ENCODE results near the gene CABLES1. TPM values are rescaled to one million over a fixed set of nuclear protein-coding genes. Genes with fewer than 3 reads are reported as not detected.
"Not testable (repeated sequence)": the region's sequence is repeated elsewhere in the genome, so short reads cannot be mapped to it uniquely, and the experiment has no call there.

CABLES1 gene, protein sequence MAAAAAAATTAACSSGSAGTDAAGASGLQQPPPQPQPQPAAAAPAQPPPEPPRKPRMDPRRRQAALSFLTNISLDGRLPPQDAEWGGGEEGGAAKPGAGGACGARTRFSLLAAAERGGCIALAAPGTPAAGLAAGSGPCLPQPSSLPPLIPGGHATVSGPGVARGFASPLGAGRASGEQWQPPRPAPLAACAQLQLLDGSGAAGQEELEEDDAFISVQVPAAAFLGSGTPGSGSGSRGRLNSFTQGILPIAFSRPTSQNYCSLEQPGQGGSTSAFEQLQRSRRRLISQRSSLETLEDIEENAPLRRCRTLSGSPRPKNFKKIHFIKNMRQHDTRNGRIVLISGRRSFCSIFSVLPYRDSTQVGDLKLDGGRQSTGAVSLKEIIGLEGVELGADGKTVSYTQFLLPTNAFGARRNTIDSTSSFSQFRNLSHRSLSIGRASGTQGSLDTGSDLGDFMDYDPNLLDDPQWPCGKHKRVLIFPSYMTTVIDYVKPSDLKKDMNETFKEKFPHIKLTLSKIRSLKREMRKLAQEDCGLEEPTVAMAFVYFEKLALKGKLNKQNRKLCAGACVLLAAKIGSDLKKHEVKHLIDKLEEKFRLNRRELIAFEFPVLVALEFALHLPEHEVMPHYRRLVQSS
- 10 to 100 TPM; 10.6 to 24.2 (median 23.7) TPM for polyA plus RNA-seq (ENCODE audit: insufficient read length in 4 of 4)

DNA sequence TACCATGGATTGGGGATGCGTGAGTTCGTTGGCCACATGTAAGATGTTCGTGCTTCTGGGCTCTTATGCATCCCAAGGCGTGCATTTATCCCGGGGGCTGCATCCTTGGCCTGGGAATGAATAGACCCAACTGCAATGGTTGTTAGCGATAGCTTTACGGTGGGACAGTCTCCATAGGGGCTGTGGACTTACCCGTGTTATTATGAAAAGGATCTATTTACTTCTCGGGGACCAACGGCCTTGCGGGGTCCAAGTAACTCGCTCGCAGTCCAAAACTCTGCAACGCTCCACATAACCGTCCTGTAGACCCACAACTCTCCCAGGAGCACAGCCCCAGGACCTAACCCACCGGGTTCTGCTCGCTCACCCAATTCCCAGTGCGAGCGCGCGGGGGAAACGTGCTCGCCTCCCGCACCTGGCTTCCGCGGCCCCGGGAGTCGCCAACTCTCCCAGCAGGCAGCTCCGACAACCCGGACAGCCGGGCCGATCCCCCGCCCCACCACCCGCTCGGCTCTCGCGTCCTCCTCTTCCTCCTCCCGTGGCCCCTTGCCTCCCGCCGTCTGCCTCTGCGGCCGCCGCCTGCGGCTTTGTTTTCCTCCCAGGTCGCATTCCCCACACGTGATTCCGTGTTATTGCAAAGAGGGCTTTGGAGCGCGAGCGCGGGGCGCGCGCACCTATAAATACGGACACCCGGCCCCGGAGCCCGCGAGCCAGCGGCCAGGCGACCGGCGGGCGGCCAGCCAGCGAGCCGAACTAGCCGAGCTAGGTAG, at the start of gene CABLES1:
Gene CABLES1 (plus strand): TSS at position 706 of the 770 bp plus-strand sequence. CDS start 278 bp downstream, outside the sequence.
- no peak for DNase-seq (ENCODE audit: low read depth in 4 of 4, low spot score in 3 of 4)

DNA sequence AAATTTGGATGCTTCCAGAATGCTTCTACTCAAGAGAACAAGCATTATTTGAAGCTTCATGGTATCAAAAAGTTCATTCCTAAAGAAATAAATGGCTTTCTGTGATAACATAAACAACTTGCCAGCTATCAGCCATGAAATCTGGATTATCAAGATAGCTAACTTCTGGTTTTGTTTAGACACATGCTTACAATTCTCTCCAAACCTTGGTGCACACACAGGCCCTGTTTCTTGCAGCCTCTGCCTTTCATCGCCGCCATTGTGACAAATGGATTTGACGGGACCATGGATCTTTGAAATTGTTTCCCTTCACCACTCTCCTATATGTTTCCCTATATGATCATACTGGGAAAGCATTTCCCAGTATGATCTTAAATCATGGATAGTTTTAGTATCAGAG, 47.9 kb upstream of the CABLES1 start:
- DNase-seq (ENCODE audit: low read depth in 4 of 4, low spot score in 3 of 4), result no peak

DNA sequence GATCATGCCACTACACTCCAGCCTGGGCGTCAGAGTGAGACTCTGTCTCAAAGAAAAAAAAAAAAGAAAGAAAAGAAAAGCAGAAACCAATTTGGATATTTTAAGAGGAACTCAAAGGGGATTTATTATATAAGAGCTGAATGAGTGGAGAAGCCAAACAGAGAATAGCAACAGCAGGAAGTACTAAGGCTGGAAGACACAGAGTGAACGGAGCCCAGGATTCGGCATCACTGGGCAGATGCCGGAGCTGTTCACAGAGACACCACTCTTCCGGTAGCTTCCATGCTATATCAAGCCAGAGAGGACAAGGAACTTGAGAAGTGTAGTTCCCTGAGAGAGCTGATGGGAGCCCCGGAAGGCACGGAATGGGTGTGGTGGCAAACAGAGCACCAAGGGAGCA, 47.0 kb upstream of the CABLES1 start:
- no peak for DNase-seq (ENCODE audit: low read depth in 4 of 4, low spot score in 3 of 4)

DNA sequence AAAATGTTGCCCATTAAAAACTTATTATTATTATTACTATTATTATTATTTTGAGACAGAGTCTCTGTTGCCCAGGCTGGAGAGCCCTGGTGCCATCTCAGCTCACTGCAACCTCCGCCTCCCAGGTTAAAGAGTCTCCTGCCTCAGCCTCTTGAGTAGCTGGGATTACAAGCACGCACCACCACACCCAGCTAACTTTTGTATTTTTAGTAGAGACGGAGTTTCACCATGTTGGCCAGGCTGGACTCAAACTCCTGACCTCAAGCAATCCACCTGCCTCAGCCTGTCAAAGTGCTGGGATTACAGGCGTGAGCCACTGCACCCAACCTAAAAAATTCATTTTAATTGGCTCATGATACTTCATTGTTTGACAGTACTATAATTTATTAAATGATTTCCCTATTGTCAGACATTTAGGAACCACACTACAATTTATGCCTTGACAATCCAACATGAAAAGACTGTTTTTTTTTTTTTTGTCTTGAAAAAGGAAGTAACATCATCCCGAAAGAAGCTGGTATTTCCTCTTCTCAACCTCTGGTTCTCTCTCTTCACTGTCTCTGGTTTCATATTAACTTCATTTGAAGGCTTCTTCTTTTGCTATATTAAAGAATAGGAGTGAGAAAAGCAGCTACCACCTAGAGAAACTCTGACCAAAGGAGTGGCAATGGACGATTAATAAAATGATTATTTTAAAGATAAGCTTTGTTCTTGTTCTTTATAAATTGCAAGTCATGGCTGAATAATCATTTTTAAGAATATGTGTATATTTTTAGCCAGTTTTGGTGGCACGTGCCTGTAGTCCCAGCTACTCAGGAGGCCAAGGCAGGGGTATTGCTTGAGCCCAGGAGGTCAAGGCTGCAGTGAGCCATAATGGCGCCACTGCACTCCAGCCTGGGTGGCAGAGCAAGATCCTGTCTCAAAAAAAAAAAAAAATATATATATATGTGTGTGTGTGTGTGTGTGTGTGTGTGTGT, 44.0 kb upstream of the CABLES1 start:
- DNase-seq (ENCODE audit: low read depth in 4 of 4, low spot score in 3 of 4), result not testable (repeated sequence)

DNA sequence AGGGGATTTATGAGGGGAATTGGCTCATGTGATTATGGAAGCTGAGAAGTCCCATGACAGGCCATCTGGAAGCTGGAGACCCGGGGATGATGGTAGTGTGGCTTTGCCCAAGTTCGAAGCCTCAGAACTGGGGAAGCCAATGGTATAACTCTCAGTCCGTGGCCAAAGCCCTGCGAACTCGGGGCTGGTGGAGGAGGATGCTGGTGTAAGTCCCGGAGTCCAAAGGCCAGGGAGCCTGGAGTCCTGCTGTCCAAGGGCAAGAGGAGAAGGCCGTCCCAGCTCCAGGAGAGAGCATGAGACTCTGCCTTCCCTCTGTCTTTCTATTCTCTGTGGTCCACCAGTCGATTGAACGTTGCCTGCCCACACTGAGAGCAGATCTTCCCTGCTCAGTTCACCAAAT, 43.2 kb upstream of the CABLES1 start:
- no peak for DNase-seq (ENCODE audit: low read depth in 4 of 4, low spot score in 3 of 4)

DNA sequence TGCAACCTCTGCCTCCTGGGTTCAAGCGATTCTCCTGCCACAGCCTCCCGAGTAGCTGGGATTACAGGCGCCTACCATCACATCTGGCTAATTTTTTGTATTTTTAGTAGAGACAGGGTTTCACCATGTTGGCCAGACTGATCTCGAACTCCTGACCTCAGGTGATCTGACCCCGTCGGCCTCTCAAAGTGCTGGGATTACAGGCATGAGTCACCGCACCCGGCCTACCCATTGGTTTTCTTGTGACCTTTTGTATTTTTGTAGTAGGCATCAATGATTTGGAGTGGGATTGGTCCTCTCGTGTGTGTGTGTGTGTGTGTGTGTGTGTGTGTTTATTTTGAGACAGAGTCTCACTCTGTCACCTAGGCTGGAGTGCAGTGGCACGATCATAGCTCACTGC, 42.2 kb upstream of the CABLES1 start:
- DNase-seq (ENCODE audit: low read depth in 4 of 4, low spot score in 3 of 4), result not testable (repeated sequence)

DNA sequence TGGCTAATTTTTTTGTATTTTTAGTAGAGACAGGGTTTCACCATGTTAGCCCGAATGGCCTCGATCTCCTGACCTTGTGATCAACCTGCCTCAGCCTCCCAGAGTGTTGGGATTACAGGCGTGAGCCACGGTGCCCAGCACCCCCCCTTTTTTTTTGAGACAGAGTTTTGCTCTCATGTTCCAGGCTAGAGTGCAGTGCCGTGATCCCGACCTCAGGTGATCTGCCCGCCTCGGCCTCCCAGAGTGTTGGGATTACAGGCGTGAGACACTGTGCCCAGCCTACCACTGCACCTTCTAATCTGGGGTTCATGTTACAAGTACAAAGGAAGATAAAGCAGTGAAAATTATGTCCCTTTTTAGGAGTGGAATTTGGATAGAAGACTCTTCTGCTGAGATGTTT, 41.5 kb upstream of the CABLES1 start:
- no peak for DNase-seq (ENCODE audit: low read depth in 4 of 4, low spot score in 3 of 4)

DNA sequence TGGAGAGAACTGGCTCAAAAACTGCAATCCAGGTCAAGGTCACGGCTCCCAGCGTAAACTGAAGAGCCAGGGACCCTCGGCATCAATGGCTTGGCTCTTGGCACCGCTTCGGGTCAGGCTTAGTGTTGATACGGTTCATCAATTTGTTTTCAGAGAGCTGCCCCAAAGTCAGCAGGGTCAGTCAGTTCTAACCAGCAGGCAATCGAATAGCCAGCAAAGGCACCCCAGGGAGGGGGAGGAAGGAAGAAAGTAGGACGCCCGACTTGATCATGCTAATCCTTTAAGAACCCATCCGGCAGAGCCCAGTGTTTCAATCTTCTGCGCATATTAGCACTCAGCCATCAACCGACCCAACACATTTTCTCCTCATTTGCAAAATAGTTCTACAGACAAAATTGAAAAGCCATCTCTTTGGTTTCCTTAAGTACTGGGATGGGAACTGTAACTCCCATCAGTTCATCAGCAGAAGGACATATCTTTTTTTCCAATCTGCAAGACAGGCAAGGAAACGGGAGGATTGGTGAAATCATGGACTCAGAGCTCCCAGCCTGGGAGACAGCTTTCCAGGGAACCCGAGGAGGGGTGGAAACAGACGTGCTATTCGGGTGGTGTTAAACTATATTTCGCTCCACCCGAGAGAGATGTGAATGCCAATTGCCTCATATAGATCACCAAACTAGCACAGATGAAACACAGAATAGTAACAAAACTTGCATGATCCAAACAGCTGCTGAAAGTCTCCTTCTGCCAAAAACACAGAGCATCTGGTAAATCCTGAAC, 40.7 kb upstream of the CABLES1 start:
- no peak for DNase-seq (ENCODE audit: low read depth in 4 of 4, low spot score in 3 of 4)

DNA sequence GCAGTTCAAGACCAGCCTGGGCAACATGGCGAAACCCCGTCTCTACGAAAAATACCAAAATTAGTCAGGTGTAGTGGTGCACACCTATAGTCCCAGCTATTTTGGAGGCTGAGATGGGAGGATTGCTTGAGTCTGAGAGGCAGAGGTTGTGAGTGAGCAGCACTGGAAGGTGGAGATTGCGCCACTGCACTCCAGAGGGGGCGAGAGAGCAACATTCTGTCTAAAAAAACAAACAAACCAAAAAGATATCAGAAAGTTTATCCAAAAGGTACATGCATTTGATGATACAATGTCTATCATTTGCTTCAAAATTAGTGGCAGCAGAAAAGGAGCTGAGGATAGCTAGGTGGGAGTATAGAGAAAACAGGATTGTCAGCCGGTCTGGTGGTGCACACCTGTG, 39.8 kb upstream of the CABLES1 start:
- DNase-seq (ENCODE audit: low read depth in 4 of 4, low spot score in 3 of 4), result no peak

DNA sequence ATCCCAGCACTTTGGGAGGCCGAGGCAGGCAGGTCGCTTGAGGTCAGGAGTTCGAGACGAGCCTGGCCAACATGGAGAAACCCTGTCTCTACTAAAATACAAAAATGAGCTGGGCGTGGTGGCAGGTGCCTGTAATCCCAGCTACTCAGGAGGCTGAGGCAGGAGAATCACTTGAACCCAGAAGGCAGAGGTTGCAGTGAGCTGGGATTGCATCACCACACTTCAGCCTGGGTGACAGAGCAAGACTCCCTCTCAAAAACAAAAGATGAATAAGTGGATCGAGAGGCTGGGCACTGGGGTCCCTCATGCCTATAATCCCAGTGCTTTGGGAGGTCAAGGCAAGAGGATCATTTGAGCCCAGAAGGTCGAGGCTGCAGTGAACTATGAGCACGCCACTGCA, 38.3 kb upstream of the CABLES1 start:
- DNase-seq (ENCODE audit: low read depth in 4 of 4, low spot score in 3 of 4), result not testable (repeated sequence)

DNA sequence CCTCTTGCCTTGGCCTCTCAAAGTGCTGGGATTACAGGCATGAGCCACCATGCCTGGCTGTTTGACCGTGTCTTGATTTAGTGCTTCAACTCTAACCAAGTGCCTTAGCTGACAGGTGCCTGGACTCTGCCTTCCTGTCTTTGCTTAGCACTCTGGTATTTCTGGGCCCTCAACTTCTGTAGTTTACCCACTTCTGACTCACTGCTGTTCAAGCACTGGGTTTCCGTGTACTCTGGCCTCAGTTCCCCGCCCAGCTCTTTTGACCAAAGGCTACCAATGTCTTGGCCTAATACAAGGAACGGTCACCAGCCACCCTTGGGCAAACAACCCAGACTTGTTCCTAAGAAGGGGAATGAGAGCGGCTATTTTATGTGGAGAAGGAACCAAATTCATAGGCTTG, 35.7 kb upstream of the CABLES1 start:
- no peak for DNase-seq (ENCODE audit: low read depth in 4 of 4, low spot score in 3 of 4)

DNA sequence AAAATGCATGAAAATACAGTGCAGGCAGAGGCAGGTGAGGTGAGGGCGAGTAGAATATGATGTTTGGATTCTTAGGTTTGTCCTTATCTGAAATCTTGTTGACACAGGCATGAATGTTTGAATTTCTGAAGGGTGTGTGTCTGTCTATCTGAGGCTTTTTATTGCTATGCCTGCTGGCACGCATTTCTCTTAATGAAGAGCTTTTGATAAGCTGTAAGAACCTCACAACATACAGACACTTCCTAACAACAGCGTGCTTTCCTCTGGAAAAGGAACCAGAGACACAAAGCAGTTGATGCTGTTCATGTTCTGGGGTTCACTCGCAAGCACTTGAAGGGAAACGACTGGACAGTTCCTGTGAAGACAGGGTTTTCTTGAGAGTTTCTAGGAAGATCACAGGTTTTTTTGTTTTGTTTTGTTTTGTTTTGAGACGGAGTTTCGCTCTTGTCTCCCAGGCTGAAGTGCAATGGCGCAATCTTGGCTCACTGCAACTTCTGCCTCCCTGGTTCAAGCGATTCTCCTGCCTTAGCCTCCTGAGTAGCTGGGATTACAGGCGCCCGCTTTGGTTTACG, 33.3 kb upstream of the CABLES1 start:
- DNase-seq (ENCODE audit: low read depth in 4 of 4, low spot score in 3 of 4), result no peak

DNA sequence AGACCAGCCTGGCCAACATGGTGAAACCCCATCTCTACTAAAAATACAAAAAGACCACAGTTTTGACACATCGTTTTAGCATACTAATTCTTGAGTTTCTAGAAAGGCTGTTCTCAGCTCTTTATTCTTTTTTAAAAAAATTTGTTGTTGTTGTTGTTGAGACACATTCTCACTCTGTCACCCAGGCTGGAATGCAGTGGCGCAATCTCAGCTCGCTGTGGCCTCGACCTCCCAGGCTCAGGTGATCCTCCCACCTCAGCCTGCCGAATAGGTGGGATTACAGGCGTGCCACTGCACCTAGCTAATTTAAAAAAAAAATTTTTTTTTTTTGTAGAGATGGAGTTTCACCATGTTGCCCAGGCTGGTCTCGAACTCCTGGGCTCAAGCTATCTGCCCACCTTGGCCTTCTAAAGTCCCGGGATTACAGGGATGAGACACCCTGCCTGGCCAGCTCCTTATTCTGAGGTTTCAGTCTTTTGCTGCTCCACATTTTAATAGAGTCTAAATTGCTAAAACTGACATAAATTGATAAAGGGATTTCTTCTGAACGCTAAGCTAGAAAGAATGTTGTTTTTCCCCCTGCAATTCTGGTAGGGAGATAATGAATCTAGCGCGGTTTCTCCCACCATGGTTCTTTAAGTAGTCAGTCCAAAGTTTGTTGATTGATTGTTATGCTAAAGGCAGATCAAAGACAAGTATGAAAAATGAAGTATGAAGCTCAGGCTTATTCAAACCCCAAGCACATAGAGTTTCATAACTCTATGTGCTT, 32.6 kb upstream of the CABLES1 start:
- DNase-seq (ENCODE audit: low read depth in 4 of 4, low spot score in 3 of 4), result no peak

DNA sequence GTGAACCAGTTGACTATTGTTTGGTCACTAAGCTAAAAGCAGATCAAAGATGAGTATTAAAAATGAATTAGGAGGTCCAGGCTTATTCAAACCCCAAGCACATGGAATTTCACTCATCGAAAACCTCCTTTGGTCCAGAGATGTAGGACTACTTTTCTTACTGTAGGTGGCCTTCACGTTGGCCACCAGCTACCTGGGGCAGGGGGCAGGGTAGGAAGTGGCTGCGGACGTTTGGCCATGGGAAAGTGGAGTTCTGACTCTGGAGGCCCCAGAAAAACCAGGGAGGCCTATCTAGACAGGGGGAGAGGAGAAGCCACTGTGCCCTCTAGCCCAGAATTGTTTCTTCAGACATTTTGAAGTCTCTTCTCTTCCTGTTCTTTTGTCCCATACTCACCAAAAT, 31.8 kb upstream of the CABLES1 start:
- DNase-seq (ENCODE audit: low read depth in 4 of 4, low spot score in 3 of 4), result no peak

DNA sequence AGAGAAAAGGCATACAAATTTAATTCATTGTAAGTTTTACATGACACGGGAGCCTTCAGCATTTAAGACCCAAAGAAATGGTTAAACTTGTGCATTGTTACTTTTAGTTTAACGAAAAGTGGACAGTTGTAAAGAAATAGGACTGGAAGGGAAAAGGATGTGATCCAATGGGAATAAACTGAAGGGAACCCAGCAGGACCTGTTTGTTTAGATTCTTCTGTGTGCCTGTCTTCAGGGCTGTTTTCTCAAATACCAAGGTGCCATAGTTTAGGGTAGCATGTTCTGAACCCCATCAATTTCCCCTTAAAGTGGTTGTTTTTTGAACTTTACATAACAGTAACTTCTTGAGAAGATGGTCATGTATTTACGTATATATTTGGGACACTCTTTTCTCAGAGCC, 30.3 kb upstream of the CABLES1 start:
- no peak for DNase-seq (ENCODE audit: low read depth in 4 of 4, low spot score in 3 of 4)

DNA sequence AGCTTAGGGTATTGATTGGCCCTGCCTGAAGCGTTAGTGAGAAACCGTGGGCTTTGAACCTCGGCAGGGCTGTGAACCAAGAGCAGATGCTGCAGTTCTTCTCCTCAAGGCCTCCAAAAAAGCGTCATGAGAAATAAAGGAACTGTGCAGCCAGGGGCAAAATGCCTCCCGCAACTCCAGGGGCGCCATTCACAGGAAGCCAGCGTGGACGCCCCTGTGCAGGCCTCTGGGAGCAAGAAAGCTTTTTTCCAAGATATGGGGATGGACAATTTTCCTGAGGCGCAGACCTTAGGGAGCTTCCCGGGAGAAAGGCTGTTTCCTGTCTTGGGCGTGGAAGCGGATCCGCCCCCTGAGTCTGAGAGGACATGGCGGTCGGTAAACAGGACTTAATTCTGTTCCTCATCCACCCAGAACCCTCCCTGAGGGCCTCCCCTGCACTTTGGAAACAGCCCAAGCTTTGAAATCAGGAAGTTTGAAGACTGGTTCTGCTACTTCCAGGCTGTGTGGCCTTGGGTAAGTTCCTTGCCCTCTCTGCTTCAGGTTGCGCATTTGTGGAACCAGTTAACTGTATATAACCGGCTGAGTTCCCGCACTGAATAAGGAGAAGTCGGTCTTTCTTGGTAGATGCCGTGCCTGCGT, 29.6 kb upstream of the CABLES1 start:
- no peak for DNase-seq (ENCODE audit: low read depth in 4 of 4, low spot score in 3 of 4)

DNA sequence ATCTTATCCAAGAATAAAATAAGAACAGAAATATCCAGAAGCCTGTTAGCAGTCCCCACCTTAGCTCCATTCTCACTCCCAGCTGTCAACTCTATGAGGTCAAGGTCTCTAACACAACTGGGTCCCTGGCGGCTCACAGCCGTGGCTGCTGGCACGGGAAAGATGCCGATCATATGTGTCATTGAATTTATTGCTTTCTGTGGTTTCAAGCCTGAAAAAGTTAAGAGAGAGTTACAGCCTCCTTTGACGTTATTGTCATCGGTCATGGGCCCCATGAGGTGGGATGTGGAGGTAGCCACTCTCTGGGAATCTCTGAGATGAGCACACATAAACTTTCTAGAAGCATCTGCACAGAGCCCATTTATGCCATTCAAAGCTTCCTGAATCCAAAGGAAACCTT, 28.7 kb upstream of the CABLES1 start:
- DNase-seq (ENCODE audit: low read depth in 4 of 4, low spot score in 3 of 4), result no peak

DNA sequence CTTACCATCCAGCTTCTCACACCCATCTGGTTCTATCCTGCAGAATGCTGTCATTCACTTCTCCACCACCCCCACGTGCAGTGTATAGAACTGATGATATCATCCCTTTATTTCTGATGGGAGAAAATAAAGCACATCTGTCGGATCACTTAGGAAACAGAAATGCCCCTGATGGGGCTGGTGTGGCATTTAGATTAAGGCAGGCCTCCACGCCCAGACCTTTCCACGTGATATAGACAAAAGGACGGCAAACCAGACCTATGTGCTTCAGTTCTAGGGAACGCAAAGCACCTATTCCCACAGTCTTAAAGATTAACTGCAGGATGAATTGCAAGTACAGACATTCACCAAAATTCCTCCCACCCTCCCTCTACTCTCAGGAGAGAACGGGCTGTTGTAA, 27.6 kb upstream of the CABLES1 start:
- DNase-seq (ENCODE audit: low read depth in 4 of 4, low spot score in 3 of 4), result no peak

Measured in left renal pelvis (tissue), 4 donors.